Measurements from ENCODE around the gene SORCS2.

DNA sequence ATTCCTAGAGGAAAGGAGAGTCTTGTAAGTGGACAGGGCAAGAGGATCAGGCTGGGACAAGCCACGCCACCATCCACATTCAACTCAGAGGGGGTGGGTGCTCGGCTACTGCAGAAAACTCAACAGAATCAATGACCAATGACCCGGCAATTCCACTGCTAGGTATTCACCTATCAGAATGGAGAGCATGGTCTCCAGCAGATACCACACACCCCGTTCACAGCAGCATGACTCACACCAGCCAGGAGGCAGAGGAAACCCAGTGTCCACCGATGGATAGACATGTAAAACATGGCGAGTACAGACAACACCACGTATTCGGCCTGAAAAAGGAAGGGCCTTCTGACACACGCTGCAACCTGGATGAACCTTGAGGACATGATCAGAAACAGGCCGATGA, 571.5 kb downstream of the SORCS2 start:
- no peak for TF ChIP-seq EZH2 (IDR thresholded peaks at IDR 0.05)
- TF ChIP-seq POLR2AphosphoS5 (IDR thresholded peaks at IDR 0.05; ENCODE audit: borderline replicate concordance, low read depth, low read length), result no peak
- no peak for TF ChIP-seq FOXP2 (optimal IDR thresholded peaks at IDR 0.05; ENCODE audit: control extremely low read depth, extremely low read length, insufficient read depth)

All from SK-N-MC (cell line).